Osteoblast (primary cell): Measurements from ENCODE around the gene MYBPC3. TPM values are rescaled to one million over a fixed set of nuclear protein-coding genes. Genes with fewer than 3 reads are reported as not detected.

ENCODE experiments used
- DNase-seq: peaks from one replicate; pipeline ENCODE4 v3.0.0; 2011; ENCODE audit warnings: low spot score, mixed read lengths; ENCODE audit not compliant: insufficient read length; ENCODE audit errors: missing footprints
- H2AFZ ChIP-seq: 2 replicates; pipeline ENCODE4 v1.6.0; 2011; ENCODE audit warnings: mild to moderate bottlenecking, low read length
- H3K27ac ChIP-seq: 2 replicates; pipeline ENCODE4 v1.5.1; 2011; ENCODE audit warnings: mild to moderate bottlenecking, low read depth, low read length, moderate library complexity
- H3K27me3 ChIP-seq: 2 replicates; pipeline ENCODE4 v1.6.0; 2012; ENCODE audit warnings: mild to moderate bottlenecking, control low read depth, inconsistent platforms, low read length, moderate library complexity; ENCODE audit not compliant: insufficient read depth
- H3K36me3 ChIP-seq: 2 replicates; pipeline ENCODE4 v1.5.1; 2011; ENCODE audit warnings: mild to moderate bottlenecking, low read length, control low read depth, moderate library complexity; ENCODE audit not compliant: insufficient read depth
- H3K4me1 ChIP-seq: 2 replicates; pipeline ENCODE4 v1.5.1; 2011; ENCODE audit warnings: mild to moderate bottlenecking, low read length, control low read depth, moderate library complexity; ENCODE audit not compliant: insufficient read depth
- H3K4me2 ChIP-seq: 2 replicates; pipeline ENCODE4 v1.6.0; 2011; ENCODE audit warnings: mild to moderate bottlenecking, low read length; ENCODE audit not compliant: insufficient read depth
- H3K4me3 ChIP-seq: fragments of 200-600 bp; sonication (generic); 3 replicates; pipeline ENCODE4 v1.5.1; 2012; ENCODE audit warnings: mild to moderate bottlenecking, low read length, inconsistent platforms; ENCODE audit not compliant: insufficient read depth
- H3K79me2 ChIP-seq: 2 replicates; pipeline ENCODE4 v1.6.0; 2012; ENCODE audit warnings: mild to moderate bottlenecking, low read length, control low read depth, inconsistent platforms; ENCODE audit not compliant: insufficient read depth
- H3K9me3 ChIP-seq: 2 replicates; pipeline ENCODE4 v1.5.1; 2011; ENCODE audit warnings: low read depth, low read length, control low read depth
- H4K20me1 ChIP-seq: 2 replicates; pipeline ENCODE4 v1.6.0; 2012; ENCODE audit warnings: mild to moderate bottlenecking, low read length, control low read depth; ENCODE audit not compliant: insufficient read depth
- total RNA-seq: library from RNA; depleted of rRNA; stranded (reverse); fragments of >200 nt; gene quantifications from 2 replicates; pipeline ENCODE4 v1.2.3, GENCODE V29; 2012
- TF ChIP-seq, protein P1 (sequence below): IDR thresholded peaks from 2 replicates; pipeline ENCODE4 v1.5.1; 2011; ENCODE audit warnings: mild to moderate bottlenecking, low read depth, low read length, moderate library complexity; ENCODE audit errors: extremely low read depth

Gene MYBPC3
- total RNA-seq, 1 donor = not detected

DNA sequence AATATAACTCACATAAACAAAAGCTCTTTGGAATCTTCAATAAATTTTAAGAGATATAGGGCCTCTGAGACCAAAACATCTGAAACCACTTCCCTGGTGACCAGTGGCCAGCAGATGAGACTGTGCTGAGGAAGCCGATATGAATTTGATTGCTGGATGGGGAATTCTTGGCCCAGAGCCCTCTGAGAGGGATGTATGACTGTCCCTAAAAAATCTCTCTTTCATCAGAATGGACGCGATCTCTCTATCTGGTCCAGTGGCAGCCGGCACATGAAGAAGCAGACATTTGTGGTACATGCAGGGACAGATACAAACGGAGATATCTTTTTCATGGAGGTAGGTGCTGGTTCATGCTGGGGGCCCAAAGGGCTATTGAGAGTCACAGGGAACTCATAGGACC lies 37.5 kb downstream of the MYBPC3 start:
- Histone ChIP-seq H3K36me3 (peaks cover 16% of the 10 kb centered on the region), H3K27ac (no peak overlapping the region)
- TF ChIP-seq, protein P1, sequence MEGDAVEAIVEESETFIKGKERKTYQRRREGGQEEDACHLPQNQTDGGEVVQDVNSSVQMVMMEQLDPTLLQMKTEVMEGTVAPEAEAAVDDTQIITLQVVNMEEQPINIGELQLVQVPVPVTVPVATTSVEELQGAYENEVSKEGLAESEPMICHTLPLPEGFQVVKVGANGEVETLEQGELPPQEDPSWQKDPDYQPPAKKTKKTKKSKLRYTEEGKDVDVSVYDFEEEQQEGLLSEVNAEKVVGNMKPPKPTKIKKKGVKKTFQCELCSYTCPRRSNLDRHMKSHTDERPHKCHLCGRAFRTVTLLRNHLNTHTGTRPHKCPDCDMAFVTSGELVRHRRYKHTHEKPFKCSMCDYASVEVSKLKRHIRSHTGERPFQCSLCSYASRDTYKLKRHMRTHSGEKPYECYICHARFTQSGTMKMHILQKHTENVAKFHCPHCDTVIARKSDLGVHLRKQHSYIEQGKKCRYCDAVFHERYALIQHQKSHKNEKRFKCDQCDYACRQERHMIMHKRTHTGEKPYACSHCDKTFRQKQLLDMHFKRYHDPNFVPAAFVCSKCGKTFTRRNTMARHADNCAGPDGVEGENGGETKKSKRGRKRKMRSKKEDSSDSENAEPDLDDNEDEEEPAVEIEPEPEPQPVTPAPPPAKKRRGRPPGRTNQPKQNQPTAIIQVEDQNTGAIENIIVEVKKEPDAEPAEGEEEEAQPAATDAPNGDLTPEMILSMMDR = no peak

DNA sequence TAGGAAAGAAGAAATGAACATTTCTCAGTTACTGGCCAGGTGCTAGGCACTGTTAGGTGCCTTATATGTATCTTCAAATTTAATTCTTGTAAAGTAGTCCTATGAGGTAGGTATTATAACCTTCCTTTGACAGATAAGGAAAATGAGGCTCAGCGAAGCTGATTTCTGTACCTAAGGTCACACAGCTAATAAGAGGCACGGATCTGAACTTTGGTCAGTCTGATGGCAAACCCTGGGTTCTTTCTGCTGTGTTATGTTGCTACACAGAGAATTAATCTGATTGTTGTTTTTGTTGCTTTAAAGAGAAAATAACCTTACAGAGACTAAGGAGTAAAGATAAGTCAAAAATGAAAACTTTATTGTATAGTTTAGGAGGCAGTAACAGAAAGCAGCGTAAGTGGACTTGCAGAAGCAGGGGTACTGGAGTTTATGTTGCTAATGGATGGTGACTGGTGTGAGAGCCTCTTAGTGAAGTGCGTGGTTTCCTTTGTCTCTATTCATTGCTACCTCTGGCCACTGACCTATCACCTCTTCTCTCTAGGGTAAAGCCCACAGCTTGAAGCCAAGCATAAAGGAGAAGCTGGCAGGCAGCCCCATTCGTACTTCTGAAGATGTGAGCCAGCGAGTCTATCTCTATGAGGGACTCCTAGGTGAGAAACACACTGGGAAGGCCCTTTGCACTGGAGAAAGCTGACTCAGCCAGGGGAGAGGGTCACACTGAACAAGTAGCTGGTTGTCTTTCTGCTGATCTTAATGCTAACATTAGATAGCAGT lies 44.3 kb downstream of the MYBPC3 start:
- DNase-seq = no peak
- no peaks in the 10 kb centered on the region for H3K27me3 ChIP-seq
- H3K4me1 ChIP-seq = peaks cover 12% of the 10 kb centered on the region
- TF ChIP-seq, protein P1 = no peak
- H2AFZ ChIP-seq = no peak overlapping the region
- peaks cover 20% of the 10 kb centered on the region for H4K20me1 ChIP-seq
- no peak overlapping the region for H3K4me2 ChIP-seq
- H3K36me3 ChIP-seq = peaks cover 39% of the 10 kb centered on the region
- H3K4me3 ChIP-seq = no peak overlapping the region
- peaks cover 5% of the 10 kb centered on the region for H3K79me2 ChIP-seq
- no peak overlapping the region for H3K27ac ChIP-seq
- H3K9me3 ChIP-seq = no peaks in the 10 kb centered on the region

More for the DNA sequence above, 37.5 kb downstream of the MYBPC3 start:
- DNase-seq = peak; percentile 74
- Histone ChIP-seq H3K27me3 (no peaks in the 10 kb centered on the region), H2AFZ (no peak overlapping the region), H3K9me3 (no peaks in the 10 kb centered on the region), H4K20me1 (peaks cover 2% of the 10 kb centered on the region), H3K4me1 (no peaks in the 10 kb centered on the region), H3K4me2 (no peak overlapping the region), H3K4me3 (no peak overlapping the region), H3K79me2 (no peaks in the 10 kb centered on the region)

DNA sequence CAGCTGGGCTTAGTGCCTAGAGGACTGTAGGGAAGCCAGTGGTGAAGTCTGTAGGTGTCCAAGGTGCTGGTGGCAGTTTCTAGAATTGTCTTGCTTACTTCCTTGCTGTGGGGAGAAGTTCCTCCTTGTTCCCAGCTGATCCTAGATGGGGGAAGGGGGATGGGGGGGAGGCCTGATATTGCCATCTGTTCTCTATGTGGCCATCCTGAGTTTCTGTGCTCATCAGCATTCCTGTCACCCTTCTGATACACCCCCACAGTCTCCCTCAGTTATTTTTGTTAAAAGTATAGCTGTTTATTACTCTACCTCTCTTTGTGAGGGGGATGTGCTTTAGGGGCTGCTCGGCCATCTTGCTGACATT lies 46.0 kb downstream of the MYBPC3 start:
- Histone ChIP-seq H3K9me3 (no peaks in the 10 kb centered on the region), H2AFZ (no peak overlapping the region), H4K20me1 (peaks cover 20% of the 10 kb centered on the region), H3K79me2 (peaks cover 5% of the 10 kb centered on the region), H3K27me3 (no peaks in the 10 kb centered on the region), H3K4me3 (no peak overlapping the region), H3K27ac (no peak overlapping the region), H3K36me3 (peaks cover 41% of the 10 kb centered on the region), H3K4me1 (peaks cover 12% of the 10 kb centered on the region), H3K4me2 (no peak overlapping the region)
- DNase-seq = peak; percentile 37
- TF ChIP-seq, protein P1 = no peak

DNA sequence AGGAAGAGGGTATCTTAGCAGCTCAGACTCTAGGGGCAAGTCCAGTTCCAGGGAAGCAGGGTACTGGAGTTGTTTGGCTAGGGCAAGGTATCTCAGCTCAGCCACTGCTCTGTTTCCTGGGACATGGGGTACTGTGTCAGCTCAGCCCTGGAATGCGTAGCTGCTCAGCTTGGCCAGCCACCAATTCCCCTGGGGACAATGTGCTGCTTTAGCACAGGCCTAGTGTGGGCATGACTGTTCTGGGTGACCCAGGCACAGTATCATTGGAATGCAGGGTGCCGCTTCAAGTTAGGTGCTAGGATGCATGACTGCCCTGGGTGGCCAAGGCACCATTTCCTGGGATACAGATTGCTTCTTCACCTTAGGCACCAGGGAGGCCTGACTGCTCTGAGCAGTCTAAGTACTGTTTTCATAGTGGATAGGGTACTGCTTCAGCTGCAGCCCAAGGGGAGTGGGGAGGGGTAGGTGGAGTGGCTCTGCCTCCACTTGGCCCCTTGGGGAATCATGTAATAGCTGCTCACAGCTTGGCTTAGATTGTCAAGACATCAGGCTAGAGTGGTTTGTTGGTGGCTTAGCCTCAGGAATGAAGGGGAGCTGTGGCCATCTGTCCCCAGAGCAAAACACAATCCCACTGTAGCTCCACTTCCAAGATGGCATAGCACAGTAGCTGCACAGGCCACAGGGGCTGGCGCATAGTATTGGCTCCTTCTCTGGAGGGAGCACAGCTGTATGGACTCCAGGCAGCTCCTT lies 46.6 kb downstream of the MYBPC3 start:
- TF ChIP-seq, protein P1 = no peak
- Histone ChIP-seq H4K20me1 (peaks cover 17% of the 10 kb centered on the region), H3K4me3 (no peak overlapping the region), H3K27me3 (no peaks in the 10 kb centered on the region), H3K36me3 (peaks cover 36% of the 10 kb centered on the region), H3K4me2 (no peak overlapping the region), H3K27ac (no peak overlapping the region), H3K79me2 (peaks cover 5% of the 10 kb centered on the region), H2AFZ (no peak overlapping the region), H3K9me3 (no peaks in the 10 kb centered on the region), H3K4me1 (peaks cover 12% of the 10 kb centered on the region)
- peak; percentile 8 for DNase-seq
